Omental fat pad (tissue), 4 donors: ENCODE measurements around the gene SPTAN1. TPM values are rescaled to one million over a fixed set of nuclear protein-coding genes. Genes with fewer than 3 reads are reported as not detected.

Source experiments
- ATAC-seq: fragments of 150-250 bp; one replicate; pipeline ENCODE4 v1.9.1; 2016; ENCODE audit warnings: mild to moderate bottlenecking, moderate library complexity; ENCODE audit not compliant: low FRiP score
- DNase-seq: peaks from one replicate; pipeline ENCODE4 v3.0.0-alpha.2; 2019; ENCODE audit warnings: low spot score
- CTCF ChIP-seq, 3 donors: fragments of 450-650 bp; IDR thresholded peaks; one replicate each; pipeline ENCODE4 v1.5.1; 2016 to 2017; ENCODE audit warnings: antibody characterized with exemption in 3 of 3, mild to moderate bottlenecking in 3 of 3, moderate library complexity in 2 of 3
- total RNA-seq, 4 donors: library from RNA; depleted of rRNA; stranded (reverse); fragments of >200 nt; gene quantifications; one replicate each; pipeline ENCODE4 v1.1.0, GENCODE V29; 2016

The SPTAN1 gene
- total RNA-seq, 4 donors from 2014 or later: 231 to 381 (median 300) TPM

- ATAC-seq (no peak), DNase-seq (no peak)
- TF ChIP-seq CTCF (IDR thresholded peaks at IDR 0.05): no peak
Measured at GRCh38 chr9:128553728-128554127, 1.3 kb downstream of the SPTAN1 start.

GRCh38 chr9:128554155-128554862 lies 1.9 kb downstream of the SPTAN1 start:
- peak; percentile 35 for ATAC-seq
- DNase-seq: peak; percentile 44
- no peak for TF ChIP-seq CTCF (IDR thresholded peaks at IDR 0.05)

GRCh38 chr9:128555180-128555721 lies 2.9 kb downstream of the SPTAN1 start:
- ATAC-seq: no peak
- no peak for TF ChIP-seq CTCF (IDR thresholded peaks at IDR 0.05)
- no peak for DNase-seq

- TF ChIP-seq CTCF (IDR thresholded peaks at IDR 0.05): no peak
Measured at GRCh38 chr9:128556276-128556675, 3.9 kb downstream of the SPTAN1 start.

GRCh38 chr9:128556926-128557634 lies 4.7 kb downstream of the SPTAN1 start:
- DNase-seq (no peak), ATAC-seq (no peak)
- TF ChIP-seq CTCF (IDR thresholded peaks at IDR 0.05): no peak

More at GRCh38 chr9:128556276-128556675, 3.9 kb downstream of the SPTAN1 start:
- ATAC-seq (no peak), DNase-seq (no peak)

GRCh38 chr9:128558431-128559310 lies 6.3 kb downstream of the SPTAN1 start:
- ATAC-seq: peak; percentile 53
- DNase-seq: peak; percentile 61
- TF ChIP-seq CTCF (IDR thresholded peaks at IDR 0.05): no peak
